ENCODE measurements around the gene PGA3.

- TF ChIP-seq ZFP3 (CRISPR knock-in tag; IDR thresholded peaks at IDR 0.05) (no peak), ZFP30 (CRISPR knock-in tag; IDR thresholded peaks at IDR 0.05) (no peak), PATZ1 (CRISPR knock-in tag; IDR thresholded peaks at IDR 0.05; ENCODE audit: borderline replicate concordance) (no peak), CREB5 (CRISPR knock-in tag; IDR thresholded peaks at IDR 0.05; ENCODE audit: low read depth) (no peak), ISL1 (CRISPR knock-in tag; IDR thresholded peaks at IDR 0.05) (no peak), ZC3H10 (CRISPR knock-in tag; IDR thresholded peaks at IDR 0.05) (no peak), GLIS3 (CRISPR knock-in tag; IDR thresholded peaks at IDR 0.05) (no peak), CSDC2 (CRISPR knock-in tag; IDR thresholded peaks at IDR 0.05) (no peak), BACH2 (CRISPR knock-in tag; IDR thresholded peaks at IDR 0.05; ENCODE audit: borderline replicate concordance) (no peak), ZNF8 (CRISPR knock-in tag; IDR thresholded peaks at IDR 0.05) (no peak), PPARA (CRISPR knock-in tag; IDR thresholded peaks at IDR 0.05; ENCODE audit: borderline replicate concordance) (no peak), ZNF565 (CRISPR knock-in tag; conservative IDR thresholded peaks at IDR 0.05; ENCODE audit: low read depth) (no peak)
These were observed 16.8 kb upstream of the PGA3 start for GRCh38 chr11:61186504-61186903.
